ENCODE data around the gene TFAM.

DNA sequence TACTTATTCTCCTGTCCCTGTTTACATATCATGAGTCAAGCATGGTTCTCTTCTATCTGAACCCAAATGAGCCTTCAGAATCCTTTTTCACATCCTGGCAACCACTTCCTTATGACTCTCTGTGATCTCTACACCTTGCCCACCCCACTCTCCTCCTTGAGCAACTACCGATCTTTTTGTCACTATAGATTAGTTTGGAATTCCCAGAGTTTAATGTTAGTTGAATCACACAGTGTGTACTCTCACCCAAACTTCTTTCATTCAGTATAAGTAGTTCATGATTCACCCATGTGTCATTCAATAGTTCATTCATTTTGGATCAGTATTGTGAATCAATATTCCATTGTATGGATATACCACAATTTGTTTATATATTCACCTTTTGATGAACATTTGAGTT is 55.3 kb downstream of the TFAM start:
- TF ChIP-seq, protein P1, sequence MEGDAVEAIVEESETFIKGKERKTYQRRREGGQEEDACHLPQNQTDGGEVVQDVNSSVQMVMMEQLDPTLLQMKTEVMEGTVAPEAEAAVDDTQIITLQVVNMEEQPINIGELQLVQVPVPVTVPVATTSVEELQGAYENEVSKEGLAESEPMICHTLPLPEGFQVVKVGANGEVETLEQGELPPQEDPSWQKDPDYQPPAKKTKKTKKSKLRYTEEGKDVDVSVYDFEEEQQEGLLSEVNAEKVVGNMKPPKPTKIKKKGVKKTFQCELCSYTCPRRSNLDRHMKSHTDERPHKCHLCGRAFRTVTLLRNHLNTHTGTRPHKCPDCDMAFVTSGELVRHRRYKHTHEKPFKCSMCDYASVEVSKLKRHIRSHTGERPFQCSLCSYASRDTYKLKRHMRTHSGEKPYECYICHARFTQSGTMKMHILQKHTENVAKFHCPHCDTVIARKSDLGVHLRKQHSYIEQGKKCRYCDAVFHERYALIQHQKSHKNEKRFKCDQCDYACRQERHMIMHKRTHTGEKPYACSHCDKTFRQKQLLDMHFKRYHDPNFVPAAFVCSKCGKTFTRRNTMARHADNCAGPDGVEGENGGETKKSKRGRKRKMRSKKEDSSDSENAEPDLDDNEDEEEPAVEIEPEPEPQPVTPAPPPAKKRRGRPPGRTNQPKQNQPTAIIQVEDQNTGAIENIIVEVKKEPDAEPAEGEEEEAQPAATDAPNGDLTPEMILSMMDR (IDR thresholded peaks at IDR 0.05), result no peak
- TF ChIP-seq EZH2 (IDR thresholded peaks at IDR 0.05; ENCODE audit: borderline replicate concordance, insufficient read depth, low read depth, low read length, poor library complexity, severe bottlenecking), result no peak

All from B cell (primary cell).